Left renal cortex interstitium (tissue), 4 donors: ENCODE results near the gene IL18BP. TPM values are rescaled to one million over a fixed set of nuclear protein-coding genes. Genes with fewer than 3 reads are reported as not detected.

ENCODE experiments used
- DNase-seq, 4 donors: peaks; one replicate each; pipeline ENCODE4 v3.0.0-alpha.2; 2013; ENCODE audit warnings: low read depth in 4 of 4, low spot score in 2 of 4, missing footprints in 1 of 4
- polyA plus RNA-seq, 4 donors: library from polyadenylated mRNA; unstranded; fragments of 120-200 nt; gene quantifications; one replicate each; pipeline ENCODE4 v1.2.1, GENCODE V29; 2013; ENCODE audit not compliant: insufficient read length in 4 of 4

IL18BP gene
- polyA plus RNA-seq, 4 donors, result 5.1 to 15.3 (median 10.5) TPM

- no peak for DNase-seq
Observed at GRCh38 chr11:72009156-72009555, 10.4 kb downstream of the IL18BP start.

DNA sequence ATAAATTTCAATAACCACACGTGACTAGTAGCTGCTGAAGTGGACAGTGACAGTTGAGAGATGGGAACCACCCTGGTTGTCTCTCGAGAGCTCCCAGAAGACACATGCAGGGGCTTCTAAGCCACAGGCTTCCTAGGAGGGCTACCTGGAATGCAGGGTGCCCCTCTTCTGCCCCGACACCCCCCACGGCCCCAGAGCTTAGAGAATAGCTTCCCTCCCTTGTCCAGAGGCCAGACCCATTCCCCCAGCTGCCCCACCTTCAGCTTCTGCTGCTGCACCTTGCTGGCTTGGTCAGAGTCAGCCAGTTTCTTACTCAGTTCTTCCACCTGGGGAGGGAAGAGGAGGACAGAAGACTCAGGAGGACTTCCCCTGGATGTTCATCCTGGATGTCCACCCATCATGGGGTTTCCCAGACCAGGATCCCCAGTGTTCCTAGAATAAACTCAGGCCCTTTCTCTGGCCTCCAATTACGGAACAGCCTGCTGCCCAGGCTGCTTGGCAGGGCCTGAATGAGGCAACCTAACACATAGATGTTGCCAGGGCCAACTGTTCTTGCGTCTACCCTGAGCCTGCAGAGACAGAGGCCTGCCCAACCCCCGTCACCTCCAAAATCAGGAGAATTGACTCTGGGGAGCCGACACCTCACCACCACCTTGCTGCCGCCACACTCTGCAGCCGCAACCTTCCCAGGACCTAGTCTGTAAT lies 12.0 kb downstream of the IL18BP start:
- DNase-seq, result no peak

DNA sequence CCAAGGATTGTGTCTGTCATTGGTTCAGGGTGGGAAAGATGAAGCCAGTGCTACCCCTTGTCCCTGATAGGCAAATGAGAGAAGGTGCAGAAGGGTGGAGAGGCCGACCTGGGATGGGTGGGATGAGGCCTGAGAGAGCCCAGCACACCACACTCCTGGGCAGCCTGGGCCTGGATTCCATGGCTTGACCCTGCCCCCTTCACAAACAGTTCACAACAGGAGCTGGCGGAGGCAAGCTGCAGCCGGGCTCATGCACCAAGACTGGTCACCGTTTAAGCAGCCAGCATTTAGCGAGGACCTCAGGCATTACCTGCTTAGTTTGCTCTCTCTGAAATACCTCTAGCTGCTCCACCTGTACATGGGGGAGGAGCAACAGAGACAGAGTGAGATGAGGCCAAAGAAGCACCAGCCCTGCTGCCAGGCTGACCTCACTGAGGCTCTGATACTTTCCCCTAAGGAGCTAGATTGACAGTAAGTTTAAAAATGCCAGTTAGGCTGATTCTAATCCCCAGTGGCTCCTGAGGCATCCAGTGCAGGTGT lies 13.5 kb downstream of the IL18BP start:
- no peak for DNase-seq

DNA sequence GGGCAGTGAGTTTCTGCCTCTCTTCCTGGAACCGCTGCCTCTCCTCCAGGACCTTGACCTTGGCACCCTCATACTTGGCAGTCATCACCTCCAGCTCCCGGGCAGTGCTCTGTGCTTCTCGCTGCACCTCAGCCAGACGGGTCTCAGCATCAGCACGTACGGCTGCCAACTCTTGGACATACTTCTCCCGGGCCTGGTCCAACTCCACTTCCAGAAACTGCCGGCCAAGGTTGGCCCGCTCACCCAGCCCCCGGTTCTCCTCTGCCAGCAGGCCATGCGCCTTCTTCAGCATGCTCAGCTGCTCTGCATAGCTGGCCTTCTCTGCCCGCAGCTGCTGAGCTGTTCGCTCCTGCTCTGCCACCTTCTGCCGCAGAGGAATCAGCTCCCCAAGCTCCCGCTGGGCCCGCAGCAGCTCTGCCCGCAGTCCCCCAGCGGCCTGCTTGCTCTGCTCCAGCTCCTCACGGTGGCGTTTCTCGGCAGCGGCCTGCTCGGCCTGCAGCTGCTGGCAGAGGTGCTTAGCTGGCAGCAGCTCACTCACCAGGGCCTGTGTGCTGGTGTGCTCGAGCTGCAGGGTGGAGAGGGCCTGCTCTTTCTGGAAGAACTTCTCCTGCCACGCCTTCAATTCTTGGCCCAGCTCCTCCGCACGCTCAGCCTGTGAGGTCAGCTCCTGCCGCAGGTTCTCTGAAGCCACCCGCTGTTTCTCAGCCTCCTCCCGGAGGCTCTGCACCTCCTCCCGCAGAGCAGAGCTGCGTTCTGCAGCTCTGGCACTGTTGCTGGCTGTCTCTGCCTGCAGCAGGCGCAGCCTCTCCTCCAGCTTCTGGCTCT lies 14.4 kb downstream of the IL18BP start:
- DNase-seq, result no peak

DNA sequence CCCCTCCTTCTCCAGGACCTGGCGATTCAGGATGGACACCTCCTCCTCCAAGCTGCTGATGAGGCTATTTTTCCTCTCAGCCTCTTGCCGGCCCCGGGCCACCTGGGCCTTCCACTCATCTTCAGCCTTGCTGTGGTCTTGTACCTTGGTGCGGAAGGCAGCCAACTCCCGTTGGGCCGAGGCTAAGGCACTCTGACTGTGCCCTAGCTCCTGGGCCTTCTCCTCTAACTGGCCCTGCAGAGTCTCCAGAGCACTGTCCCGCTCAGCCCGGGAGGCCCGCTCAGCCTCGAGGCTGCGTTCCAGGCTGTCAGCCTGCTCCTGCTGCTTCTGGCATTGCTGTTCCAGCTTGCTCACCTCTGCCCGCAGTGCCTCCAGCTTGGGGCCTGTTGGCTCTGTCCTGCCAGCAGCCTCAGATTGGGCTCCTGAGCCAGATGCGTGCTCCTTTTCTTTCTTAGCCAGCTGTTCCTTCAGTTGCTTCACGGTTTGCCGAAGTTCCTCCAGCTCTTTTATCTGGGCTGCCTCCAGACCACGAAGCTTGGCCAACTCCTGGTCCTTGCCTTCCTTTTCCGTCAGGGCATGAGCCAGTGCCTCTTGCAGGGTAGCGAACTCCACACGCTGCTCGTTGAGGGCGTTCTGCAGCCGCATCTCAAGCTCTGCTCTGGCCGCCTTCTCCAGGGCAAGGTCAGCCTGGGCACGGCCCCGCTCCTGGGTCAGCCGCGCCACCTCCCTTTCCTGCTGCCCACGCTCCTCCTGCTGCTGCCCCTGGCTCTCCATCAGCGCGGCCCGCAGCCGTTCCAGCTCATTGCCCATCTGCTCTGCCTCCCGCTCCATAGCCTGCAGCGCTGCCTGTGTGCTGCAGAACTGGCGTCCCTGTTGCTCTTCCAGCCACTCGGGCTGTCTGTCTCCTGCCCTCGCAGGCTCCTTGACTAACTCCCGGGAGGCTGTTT lies 15.3 kb downstream of the IL18BP start:
- DNase-seq, result no peak

DNA sequence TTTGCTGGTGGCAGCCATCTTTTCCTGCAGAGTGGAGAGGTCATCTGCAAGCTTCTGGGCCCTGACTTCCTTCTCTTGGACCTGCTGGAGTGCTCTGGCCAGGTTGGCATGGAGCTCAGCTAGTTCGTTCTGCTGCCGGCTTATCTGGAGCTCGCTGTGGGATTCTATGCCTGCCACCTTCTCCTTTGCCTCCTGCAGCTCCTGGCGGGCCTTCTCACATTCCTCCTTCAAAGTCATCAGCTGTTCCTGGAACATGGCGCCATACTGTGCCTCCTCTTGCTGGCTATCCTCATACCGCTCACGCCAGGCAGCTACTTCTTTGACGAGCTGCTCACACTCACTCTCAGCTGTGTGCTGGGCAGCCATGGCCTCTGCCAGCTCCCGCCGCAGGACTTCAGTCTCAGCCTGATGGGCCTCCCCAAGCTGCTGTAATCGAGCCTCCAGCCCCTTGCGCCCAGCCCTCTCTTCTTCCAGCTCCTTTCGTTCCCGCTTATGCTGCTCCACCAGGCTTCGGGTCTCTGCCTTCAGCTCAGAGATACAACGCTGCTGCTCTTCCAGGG lies 16.1 kb downstream of the IL18BP start:
- DNase-seq, result no peak

DNA sequence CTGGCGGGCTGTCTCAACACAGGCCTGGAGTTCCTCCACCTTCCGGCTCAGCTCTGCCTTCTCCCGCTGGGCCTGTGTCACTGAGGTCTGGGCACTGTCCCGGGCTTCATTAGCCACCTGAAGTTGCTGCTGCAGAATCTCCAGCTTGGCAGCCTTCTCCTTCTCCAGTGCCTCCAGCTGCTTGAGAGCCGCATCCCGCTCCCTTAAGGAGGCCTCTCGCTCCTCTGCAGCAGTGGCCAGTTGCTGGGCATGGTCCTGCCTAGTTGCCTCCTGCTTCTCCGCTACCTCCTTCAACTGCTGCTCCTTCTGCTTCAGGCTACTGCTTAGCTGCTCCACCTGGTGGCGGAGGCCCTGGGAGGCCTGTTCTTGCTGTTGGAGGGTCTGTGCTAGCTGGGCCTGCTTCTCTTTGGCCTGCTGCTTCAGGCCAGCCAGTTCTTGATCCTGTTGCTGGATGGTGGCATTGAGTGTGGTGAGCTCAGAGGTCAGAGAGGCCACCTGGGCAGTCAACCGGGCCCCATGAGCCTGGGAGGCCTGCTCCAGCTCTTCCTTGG lies 16.9 kb downstream of the IL18BP start:
- DNase-seq, result no peak

- DNase-seq, result no peak
Observed at GRCh38 chr11:72018171-72018570, 19.5 kb downstream of the IL18BP start.

DNA sequence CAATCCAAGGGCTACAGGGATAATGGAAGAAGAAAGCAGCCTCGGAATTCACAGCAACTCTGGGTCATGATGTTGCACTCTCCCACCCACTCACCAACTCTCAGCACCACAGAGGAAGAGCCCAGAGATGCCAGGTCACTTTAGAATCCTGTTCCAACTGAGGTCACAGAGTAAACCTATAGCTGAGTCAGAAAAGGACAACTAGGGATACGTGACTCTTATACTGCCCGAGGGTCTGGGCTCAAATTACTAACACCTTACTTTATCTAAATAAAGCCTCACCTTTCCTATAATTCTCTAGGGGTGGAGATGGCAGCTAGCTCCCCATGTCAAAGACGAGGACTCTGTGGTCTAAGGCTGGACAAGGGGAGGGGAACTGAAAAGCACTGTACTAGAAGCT lies 24.6 kb downstream of the IL18BP start:
- DNase-seq, result no peak

DNA sequence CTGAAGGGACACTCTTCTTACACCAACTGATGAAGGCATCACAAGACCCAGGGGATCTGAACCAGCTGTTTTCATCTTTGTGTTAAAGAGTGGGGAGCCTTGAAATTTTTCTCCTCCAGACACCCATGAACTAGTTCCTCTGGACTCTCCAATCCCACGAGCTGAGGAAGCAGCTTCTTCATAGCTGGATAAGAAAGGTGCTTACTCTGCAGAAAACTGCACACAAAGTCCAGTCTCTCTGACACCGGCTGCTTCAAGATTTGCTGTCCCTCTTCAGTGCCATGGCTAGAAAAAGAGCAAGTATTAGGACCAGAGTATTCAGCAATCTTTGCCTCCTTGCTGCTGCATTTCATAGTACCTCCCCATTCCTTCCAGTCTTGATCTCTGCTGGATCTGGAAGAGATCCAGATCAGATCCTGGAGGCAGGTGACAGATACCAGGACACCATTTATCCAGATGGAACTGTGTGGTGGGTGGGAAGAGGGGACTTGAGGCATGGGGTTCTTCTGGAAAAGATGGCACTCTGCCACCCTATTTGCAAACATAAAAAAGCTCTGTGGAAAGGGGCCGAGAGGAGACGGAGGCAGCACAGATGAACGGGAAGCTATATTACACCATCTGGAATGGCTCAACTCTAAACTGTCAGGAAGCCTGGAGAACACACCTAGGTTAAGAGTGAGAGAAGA lies 25.5 kb downstream of the IL18BP start:
- no peak for DNase-seq

DNA sequence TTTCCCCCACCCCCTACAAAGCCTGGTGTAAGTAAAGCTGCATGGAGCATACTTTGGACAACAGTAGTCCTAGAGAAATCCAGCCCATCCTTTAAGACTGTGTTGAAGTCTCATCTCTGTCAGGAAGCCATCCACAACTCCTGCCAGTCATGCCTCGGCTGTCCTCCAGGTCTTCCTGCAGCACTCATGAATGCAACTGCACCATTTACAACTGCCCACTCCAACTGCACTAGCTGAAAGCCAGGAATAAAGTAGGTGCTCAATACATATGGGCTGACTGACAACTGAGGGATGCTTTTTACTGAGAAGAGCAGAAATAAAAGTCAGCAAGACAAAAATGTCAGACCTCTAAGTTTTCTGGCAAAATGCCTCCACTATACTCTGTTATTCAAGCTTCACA lies 27.4 kb downstream of the IL18BP start:
- DNase-seq, result no peak

GRCh38 chr11:72030472-72031045 lies 31.9 kb downstream of the IL18BP start:
- DNase-seq, result no peak

- no peak for DNase-seq
Observed at GRCh38 chr11:72036687-72037086, 38.0 kb downstream of the IL18BP start.

DNA sequence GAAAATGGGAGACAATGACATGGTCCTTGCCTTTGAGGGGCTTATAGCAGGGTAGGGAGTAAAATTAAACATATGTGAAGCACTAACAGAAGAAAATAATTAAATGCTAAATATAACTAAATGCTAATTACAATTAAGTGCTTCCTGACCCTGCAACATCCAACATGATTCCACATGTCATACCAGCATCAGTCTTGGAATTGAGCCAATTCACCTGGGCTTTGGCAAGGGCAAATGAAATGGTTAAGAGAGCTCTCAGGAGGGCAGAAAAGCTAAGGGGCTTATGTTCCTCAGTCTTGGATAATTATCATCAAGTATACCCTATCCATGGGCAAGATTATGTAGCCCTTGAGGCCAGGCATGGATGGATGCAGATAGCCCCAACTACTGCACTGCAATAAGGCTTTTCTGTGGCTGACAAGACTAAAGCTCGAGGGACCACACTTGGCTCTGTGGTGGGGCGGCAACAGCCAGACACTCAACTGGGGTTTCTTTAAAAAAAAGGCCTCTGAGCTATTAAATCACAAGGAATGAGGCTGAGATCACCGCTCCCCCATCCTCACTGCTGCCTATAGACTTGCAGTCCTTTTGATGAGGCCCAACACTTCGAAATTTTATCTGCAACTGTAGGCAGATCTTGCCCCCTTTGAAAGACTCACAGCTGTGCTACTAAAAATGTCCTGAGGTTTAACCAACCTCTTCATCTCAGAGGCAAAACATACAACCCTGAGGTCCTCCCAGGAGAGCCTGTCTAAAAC lies 39.0 kb downstream of the IL18BP start:
- DNase-seq, result no peak

DNA sequence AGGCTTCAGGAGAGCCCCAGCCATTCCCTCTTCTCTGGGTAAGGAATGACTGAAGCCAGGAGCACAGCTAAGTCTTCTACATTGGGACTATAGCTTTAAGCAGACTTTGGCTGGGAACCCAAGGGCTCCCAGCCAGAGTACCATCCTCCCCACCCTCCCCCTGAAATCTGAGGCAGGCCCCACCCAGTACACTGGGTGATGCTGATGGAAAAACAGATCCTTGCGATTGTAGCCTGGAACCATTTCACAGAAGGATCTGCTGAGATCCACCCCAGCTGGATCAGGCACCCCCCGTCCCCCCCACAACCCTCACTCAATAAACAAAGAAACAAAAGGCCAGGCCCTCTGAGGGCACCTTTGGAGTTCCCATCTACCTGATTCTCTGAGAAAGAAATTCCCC lies 39.8 kb downstream of the IL18BP start:
- no peak for DNase-seq

DNA sequence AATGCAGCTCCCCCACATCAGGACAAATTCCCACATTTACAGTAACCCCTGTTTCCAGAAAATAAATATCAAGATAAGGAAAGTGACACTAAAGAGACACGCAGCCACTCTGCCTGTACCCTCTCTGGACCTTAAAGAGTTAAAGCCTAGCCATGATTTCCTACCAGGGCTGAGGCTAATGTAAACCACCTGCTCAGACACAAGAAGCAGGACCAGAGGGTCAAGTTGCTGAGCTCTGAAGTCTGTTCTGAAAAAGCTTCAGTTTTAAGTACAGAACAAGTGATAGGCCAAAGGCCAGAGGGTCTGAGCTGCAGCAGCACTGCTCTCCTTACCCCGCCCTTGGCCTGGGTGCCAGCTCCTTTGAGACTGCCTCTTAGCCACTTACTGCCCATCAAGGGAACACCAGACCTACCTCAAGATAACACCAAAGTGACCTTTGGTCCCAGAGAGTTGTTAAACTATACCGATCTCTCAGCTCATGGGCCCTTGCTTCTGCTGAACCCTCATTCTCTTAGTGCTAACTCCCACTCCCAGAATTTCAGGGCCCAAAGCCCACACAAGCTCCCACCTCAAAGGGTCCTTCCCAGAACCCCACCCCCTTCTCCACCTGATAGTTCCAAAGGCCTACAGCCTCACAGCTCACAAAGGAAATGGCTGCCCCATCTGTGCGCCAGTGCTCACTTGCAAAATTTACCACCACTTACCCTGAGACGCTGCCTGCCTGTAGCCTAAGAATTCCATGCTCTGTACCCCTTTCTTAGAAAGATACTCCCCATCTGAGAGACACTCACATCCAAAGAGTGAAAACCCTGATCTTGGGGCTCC lies 40.5 kb downstream of the IL18BP start:
- DNase-seq, result no peak

DNA sequence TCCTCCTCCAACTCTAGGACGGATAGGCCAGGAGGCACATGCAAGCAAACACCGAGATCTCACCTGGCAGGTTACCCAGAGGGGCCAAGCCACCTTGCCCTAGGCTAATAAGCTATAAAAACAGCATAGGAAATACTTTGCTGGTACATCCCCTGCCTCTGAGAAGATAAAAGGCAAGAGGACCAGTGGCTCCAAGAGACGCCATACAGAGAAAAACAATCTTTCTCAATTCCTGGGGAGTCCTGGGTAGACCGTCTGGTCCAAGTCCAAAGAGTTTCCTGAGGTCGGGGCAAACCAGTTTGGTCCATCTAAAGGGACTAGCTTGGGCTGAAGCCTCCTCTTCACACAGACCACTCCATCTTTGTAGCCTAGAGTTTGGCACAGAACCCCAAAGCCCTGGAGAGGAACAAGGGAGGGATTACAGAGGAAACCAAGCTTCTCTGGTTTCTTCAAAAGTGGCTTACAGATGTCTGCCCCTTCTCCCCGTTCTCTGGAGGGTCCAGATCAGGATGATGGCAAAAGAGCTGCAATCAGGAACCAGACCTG lies 41.2 kb downstream of the IL18BP start:
- DNase-seq, result no peak
